Ovary (tissue), 3 donors: ENCODE results near the gene CDKAL1.

Source experiments
- CTCF ChIP-seq, 3 donors: fragments of 450-650 bp in 2 of 3; fragments of 200-600 bp in 1 of 3; IDR thresholded peaks; one replicate each; pipeline versions ENCODE4 v1.5.1 to v1.8.0; 2016 to 2022; ENCODE audit warnings: antibody characterized with exemption in 3 of 3, mild to moderate bottlenecking in 1 of 3
- EP300 ChIP-seq: sonication (generic); formaldehyde crosslinking; IDR thresholded peaks from one replicate; pipeline ENCODE4 v1.6.1; 2017; ENCODE audit warnings: antibody characterized with exemption
- POLR2A ChIP-seq: fragments of 450-650 bp; IDR thresholded peaks from one replicate; pipeline ENCODE4 v1.6.1; 2017; ENCODE audit warnings: antibody characterized with exemption, mild to moderate bottlenecking, moderate library complexity
- donor health status: DM: no; HTN: no; CAD: no.

- no peak for TF ChIP-seq CTCF (IDR thresholded peaks at IDR 0.05)
- no peak for TF ChIP-seq POLR2A
- no peak for TF ChIP-seq EP300
Observed at GRCh38 chr6:21101694-21102093, 567.4 kb downstream of the CDKAL1 start.
